GM18505 (cell line): ENCODE measurements around the gene RFPL2.

Experiments
- ATAC-seq: cut with Tn5 transposase; IDR thresholded peaks from one replicate; pipeline ENCODE4 v1.9.1; 2021; ENCODE audit not compliant: unreplicated experiment
- POLR2A ChIP-seq: IDR thresholded peaks from 4 replicates; pipeline ENCODE4 v1.6.1; 2011; ENCODE audit warnings: borderline replicate concordance; ENCODE audit not compliant: insufficient read depth, insufficient read length; ENCODE audit errors: extremely low read depth

Gene RFPL2

GRCh38 chr22:32219026-32219425 is 14.2 kb upstream of the RFPL2 start:
- no peak for ATAC-seq

GRCh38 chr22:32218470-32218869 is 13.6 kb upstream of the RFPL2 start:
- ATAC-seq, result no peak
- TF ChIP-seq POLR2A, result no peak

More at GRCh38 chr22:32219026-32219425, 14.2 kb upstream of the RFPL2 start:
- TF ChIP-seq POLR2A, result no peak

GRCh38 chr22:32217465-32217864 is 12.6 kb upstream of the RFPL2 start:
- no peak for TF ChIP-seq POLR2A

GRCh38 chr22:32216911-32217310 is 12.0 kb upstream of the RFPL2 start:
- ATAC-seq, result no peak
- TF ChIP-seq POLR2A, result no peak

More at GRCh38 chr22:32217465-32217864, 12.6 kb upstream of the RFPL2 start:
- no peak for ATAC-seq

- ATAC-seq, result no peak
- TF ChIP-seq POLR2A, result no peak
Observed at GRCh38 chr22:32211011-32211410, 6.1 kb upstream of the RFPL2 start.

- TF ChIP-seq POLR2A, result no peak
- ATAC-seq, result no peak
Observed at GRCh38 chr22:32208681-32209080, 3.8 kb upstream of the RFPL2 start.

- ATAC-seq, result no peak
- no peak for TF ChIP-seq POLR2A
Observed at GRCh38 chr22:32207971-32208480, 3.2 kb upstream of the RFPL2 start.

GRCh38 chr22:32206774-32207758 is 2.2 kb upstream of the RFPL2 start:
- ATAC-seq, result no peak
- TF ChIP-seq POLR2A, result no peak

- ATAC-seq, result no peak
Observed at GRCh38 chr22:32205974-32206773, 1.3 kb upstream of the RFPL2 start.

GRCh38 chr22:32204040-32204855 is 625 bp downstream of the RFPL2 start:
- no peak for ATAC-seq
- no peak for TF ChIP-seq POLR2A

More at GRCh38 chr22:32205974-32206773, 1.3 kb upstream of the RFPL2 start:
- no peak for TF ChIP-seq POLR2A

- ATAC-seq, result no peak
- TF ChIP-seq POLR2A, result no peak
Observed at GRCh38 chr22:32203181-32204039, 1.5 kb downstream of the RFPL2 start.
